ENCODE data around the gene EIF4A2.

Gene EIF4A2

DNA sequence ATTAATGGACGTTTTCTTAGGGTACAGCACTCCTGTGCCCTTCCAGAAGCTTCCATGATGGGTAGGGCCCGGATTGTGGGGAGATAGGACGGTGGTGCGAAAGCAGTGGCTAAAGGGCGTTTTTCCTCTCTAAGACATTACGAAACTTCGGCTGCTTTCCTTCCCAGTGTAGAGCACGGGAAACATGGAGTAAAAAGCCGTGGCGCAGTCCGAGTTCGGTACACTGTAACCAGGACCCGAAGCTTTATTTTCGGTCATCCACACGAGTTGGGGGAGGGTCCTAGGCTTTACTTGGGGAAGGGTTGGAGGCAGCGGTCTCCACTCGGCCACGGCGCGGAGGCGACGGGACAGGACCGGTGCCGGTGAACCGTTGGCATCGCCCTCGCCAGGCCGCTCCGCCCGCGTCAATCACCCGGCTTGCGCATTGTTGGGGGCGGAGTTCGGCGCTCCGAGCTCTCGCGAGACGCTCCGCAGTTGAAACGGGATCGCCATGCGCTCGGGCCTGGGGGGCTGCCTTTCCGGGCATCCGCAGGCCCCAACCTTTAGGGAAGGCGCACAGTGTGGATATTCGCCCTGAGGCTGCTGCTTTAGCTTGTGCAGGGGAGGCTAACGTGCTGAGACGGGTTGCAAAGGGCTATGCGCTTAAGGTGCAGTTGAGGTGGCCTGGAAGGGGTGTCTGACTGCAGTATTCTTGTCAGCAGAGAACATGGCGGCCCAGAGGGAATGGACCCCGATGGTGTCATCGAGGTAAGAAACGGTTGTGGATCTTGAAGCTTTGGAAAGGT is 546 bp downstream of the EIF4A2 start:
- TF ChIP-seq, protein P1, sequence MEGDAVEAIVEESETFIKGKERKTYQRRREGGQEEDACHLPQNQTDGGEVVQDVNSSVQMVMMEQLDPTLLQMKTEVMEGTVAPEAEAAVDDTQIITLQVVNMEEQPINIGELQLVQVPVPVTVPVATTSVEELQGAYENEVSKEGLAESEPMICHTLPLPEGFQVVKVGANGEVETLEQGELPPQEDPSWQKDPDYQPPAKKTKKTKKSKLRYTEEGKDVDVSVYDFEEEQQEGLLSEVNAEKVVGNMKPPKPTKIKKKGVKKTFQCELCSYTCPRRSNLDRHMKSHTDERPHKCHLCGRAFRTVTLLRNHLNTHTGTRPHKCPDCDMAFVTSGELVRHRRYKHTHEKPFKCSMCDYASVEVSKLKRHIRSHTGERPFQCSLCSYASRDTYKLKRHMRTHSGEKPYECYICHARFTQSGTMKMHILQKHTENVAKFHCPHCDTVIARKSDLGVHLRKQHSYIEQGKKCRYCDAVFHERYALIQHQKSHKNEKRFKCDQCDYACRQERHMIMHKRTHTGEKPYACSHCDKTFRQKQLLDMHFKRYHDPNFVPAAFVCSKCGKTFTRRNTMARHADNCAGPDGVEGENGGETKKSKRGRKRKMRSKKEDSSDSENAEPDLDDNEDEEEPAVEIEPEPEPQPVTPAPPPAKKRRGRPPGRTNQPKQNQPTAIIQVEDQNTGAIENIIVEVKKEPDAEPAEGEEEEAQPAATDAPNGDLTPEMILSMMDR (conservative IDR thresholded peaks at IDR 0.05; ENCODE audit: low read length): no peak
- TF ChIP-seq EZH2phosphoT487 (IDR thresholded peaks at IDR 0.05; ENCODE audit: borderline replicate concordance): no peak
- Histone ChIP-seq H3K4me3 (ENCODE audit: low read length, poor library complexity, severe bottlenecking) (peak overlapping the region; percentile 83), H3K27me3 (ENCODE audit: insufficient read depth, low read length, poor library complexity, severe bottlenecking) (peaks cover 17% of the 10 kb centered on the region), H3K9me3 (ENCODE audit: insufficient read depth, low read depth, low read length) (no peaks in the 10 kb centered on the region), H3K4me1 (ENCODE audit: insufficient read depth, low read length, poor library complexity, severe bottlenecking) (peaks cover 41% of the 10 kb centered on the region), H3K4me2 (ENCODE audit: low read depth, low read length, poor library complexity, severe bottlenecking) (peak overlapping the region; percentile 98), H2AFZ (ENCODE audit: low read length) (no peak overlapping the region), H3K79me2 (ENCODE audit: insufficient read depth, low read length) (peaks cover 63% of the 10 kb centered on the region), H3F3A (ENCODE audit: low read depth) (peaks cover 20% of the 10 kb centered on the region), H3K9ac (ENCODE audit: low read depth, low read length, poor library complexity, severe bottlenecking) (peak overlapping the region; percentile 100), H3K36me3 (ENCODE audit: insufficient read depth, low read length) (peaks cover 53% of the 10 kb centered on the region), H4K20me1 (ENCODE audit: insufficient read depth, low read length, poor library complexity, severe bottlenecking) (peaks cover 55% of the 10 kb centered on the region), H3K9me2 (replicated peaks; ENCODE audit: low read depth, low read length) (no peaks in the 10 kb centered on the region)

DNA sequence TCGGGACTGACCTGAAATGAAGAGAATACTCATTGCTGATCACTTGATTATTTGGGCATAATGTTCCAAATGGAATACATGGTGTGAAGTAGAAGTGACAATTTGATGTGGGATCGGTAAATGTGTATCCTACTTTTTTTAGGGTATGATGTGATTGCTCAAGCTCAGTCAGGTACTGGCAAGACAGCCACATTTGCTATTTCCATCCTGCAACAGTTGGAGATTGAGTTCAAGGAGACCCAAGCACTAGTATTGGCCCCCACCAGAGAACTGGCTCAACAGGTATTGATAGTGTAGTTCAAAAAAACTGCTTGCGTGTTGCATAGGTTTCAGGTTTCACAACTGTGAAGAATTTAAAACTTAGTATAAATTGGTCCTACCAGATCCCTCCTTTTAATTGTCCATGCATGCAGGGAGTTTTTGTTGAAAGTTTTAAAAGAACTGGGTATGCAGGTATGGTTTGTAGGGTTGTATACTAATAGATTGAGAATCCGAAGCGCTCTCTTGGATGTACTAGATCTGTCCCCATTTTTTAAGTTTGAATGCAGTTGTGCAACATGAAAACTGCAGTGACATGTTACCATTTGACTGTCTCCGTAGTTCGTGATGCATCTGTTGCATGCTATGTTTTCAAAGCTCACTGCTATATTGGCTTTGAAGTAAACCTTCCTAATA is 1.6 kb downstream of the EIF4A2 start:
- Histone ChIP-seq H3K9me2 (replicated peaks; ENCODE audit: low read depth, low read length) (no peaks in the 10 kb centered on the region), H3K4me3 (ENCODE audit: low read length, poor library complexity, severe bottlenecking) (peak overlapping the region; percentile 83), H3K27me3 (ENCODE audit: insufficient read depth, low read length, poor library complexity, severe bottlenecking) (peaks cover 17% of the 10 kb centered on the region), H3F3A (ENCODE audit: low read depth) (peaks cover 28% of the 10 kb centered on the region), H3K4me1 (ENCODE audit: insufficient read depth, low read length, poor library complexity, severe bottlenecking) (peaks cover 43% of the 10 kb centered on the region), H2AFZ (ENCODE audit: low read length) (no peak overlapping the region), H3K4me2 (ENCODE audit: low read depth, low read length, poor library complexity, severe bottlenecking) (peak overlapping the region; percentile 98), H3K9me3 (ENCODE audit: insufficient read depth, low read depth, low read length) (no peaks in the 10 kb centered on the region), H3K79me2 (ENCODE audit: insufficient read depth, low read length) (peaks cover 71% of the 10 kb centered on the region), H3K36me3 (ENCODE audit: insufficient read depth, low read length) (peaks cover 64% of the 10 kb centered on the region), H4K20me1 (ENCODE audit: insufficient read depth, low read length, poor library complexity, severe bottlenecking) (peaks cover 65% of the 10 kb centered on the region), H3K9ac (ENCODE audit: low read depth, low read length, poor library complexity, severe bottlenecking) (peak overlapping the region; percentile 100)
- TF ChIP-seq, protein P1 (conservative IDR thresholded peaks at IDR 0.05; ENCODE audit: low read length): no peak
- no peak for TF ChIP-seq EZH2phosphoT487 (IDR thresholded peaks at IDR 0.05; ENCODE audit: borderline replicate concordance)

DNA sequence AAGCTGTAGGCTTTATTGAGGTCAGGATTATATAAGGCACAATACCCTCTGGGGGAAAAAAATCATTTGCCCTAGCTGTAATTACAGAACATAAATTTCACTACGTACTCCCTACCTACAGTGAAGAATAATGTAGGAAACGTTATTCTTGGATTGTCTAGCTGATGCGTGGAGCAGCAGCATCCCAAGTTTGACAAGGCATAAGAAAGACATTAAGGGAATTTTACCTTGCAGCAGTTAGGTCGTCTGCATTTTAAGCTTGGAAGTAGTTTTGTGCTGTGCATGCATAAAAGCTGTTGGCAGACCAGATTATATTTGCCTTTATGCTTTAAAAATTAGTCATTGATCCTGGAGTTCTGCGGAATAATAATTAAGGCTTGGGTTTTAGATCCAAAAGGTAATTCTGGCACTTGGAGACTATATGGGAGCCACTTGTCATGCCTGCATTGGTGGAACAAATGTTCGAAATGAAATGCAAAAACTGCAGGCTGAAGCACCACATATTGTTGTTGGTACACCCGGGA is 2.2 kb downstream of the EIF4A2 start:
- TF ChIP-seq EZH2phosphoT487 (IDR thresholded peaks at IDR 0.05; ENCODE audit: borderline replicate concordance): no peak
- TF ChIP-seq, protein P1 (conservative IDR thresholded peaks at IDR 0.05; ENCODE audit: low read length): no peak
- Histone ChIP-seq H4K20me1 (ENCODE audit: insufficient read depth, low read length, poor library complexity, severe bottlenecking) (peaks cover 71% of the 10 kb centered on the region), H3K4me2 (ENCODE audit: low read depth, low read length, poor library complexity, severe bottlenecking) (peak overlapping the region; percentile 98), H3K4me3 (ENCODE audit: low read length, poor library complexity, severe bottlenecking) (peak overlapping the region; percentile 83), H2AFZ (ENCODE audit: low read length) (no peak overlapping the region), H3K9me2 (replicated peaks; ENCODE audit: low read depth, low read length) (no peaks in the 10 kb centered on the region), H3F3A (ENCODE audit: low read depth) (peaks cover 34% of the 10 kb centered on the region), H3K4me1 (ENCODE audit: insufficient read depth, low read length, poor library complexity, severe bottlenecking) (peaks cover 43% of the 10 kb centered on the region), H3K27me3 (ENCODE audit: insufficient read depth, low read length, poor library complexity, severe bottlenecking) (peaks cover 17% of the 10 kb centered on the region), H3K36me3 (ENCODE audit: insufficient read depth, low read length) (peaks cover 70% of the 10 kb centered on the region), H3K79me2 (ENCODE audit: insufficient read depth, low read length) (peaks cover 76% of the 10 kb centered on the region), H3K9me3 (ENCODE audit: insufficient read depth, low read depth, low read length) (no peaks in the 10 kb centered on the region), H3K9ac (ENCODE audit: low read depth, low read length, poor library complexity, severe bottlenecking) (peak overlapping the region; percentile 100)
